Activated CD4-positive, alpha-beta T cell treated with anti-CD3 and anti-CD28 coated beads for 1 hour (primary cell): ENCODE measurements around the gene CFAP46.
"Not testable (repeated sequence)": the region's sequence is repeated elsewhere in the genome, so short reads cannot be mapped to it uniquely, and the experiment has no call there.

Experiments used
- DNase-seq: peaks from one replicate; pipeline ENCODE4 v3.0.0-alpha.2; 2020

CFAP46 gene

GRCh38 chr10:132979491-132980425 is 37.4 kb upstream of the CFAP46 start:
- DNase-seq: no peak

GRCh38 chr10:132978542-132978941 is 36.2 kb upstream of the CFAP46 start:
- no peak for DNase-seq

- no peak for DNase-seq
Measured at GRCh38 chr10:132977807-132978206, 35.4 kb upstream of the CFAP46 start.

- no peak for DNase-seq
Measured at GRCh38 chr10:132977076-132977475, 34.7 kb upstream of the CFAP46 start.

- no peak for DNase-seq
Measured at GRCh38 chr10:132975831-132976682, 33.7 kb upstream of the CFAP46 start.

GRCh38 chr10:132974886-132975830 is 32.8 kb upstream of the CFAP46 start:
- DNase-seq: no peak

- DNase-seq: no peak
Measured at GRCh38 chr10:132974249-132974796, 32.0 kb upstream of the CFAP46 start.

GRCh38 chr10:132973903-132974241 is 31.5 kb upstream of the CFAP46 start:
- no peak for DNase-seq

- DNase-seq: no peak
Measured at GRCh38 chr10:132972986-132973902, 30.9 kb upstream of the CFAP46 start.

- no peak for DNase-seq
Measured at GRCh38 chr10:132972149-132972985, 30.0 kb upstream of the CFAP46 start.

- DNase-seq: no peak
Measured at GRCh38 chr10:132971448-132972148, 29.2 kb upstream of the CFAP46 start.

- DNase-seq: no peak
Measured at GRCh38 chr10:132970641-132971438, 28.5 kb upstream of the CFAP46 start.

- DNase-seq: no peak
Measured at GRCh38 chr10:132967540-132967939, 25.2 kb upstream of the CFAP46 start.

- DNase-seq: no peak
Measured at GRCh38 chr10:132965411-132966057, 23.2 kb upstream of the CFAP46 start.

- DNase-seq: not testable (repeated sequence)
Measured at GRCh38 chr10:132964707-132965410, 22.5 kb upstream of the CFAP46 start.

- DNase-seq: no peak
Measured at GRCh38 chr10:132964231-132964630, 21.9 kb upstream of the CFAP46 start.

GRCh38 chr10:132963430-132963960 is 21.1 kb upstream of the CFAP46 start:
- DNase-seq: no peak
